NK-92 (cell line): ENCODE measurements around the gene KLF6.

Experiments
- DNase-seq: peaks from one replicate; lab custom pipeline; 2025; ENCODE audit not compliant: unreplicated experiment; lab: John Stamatoyannopoulos, UW

KLF6 gene

DNA sequence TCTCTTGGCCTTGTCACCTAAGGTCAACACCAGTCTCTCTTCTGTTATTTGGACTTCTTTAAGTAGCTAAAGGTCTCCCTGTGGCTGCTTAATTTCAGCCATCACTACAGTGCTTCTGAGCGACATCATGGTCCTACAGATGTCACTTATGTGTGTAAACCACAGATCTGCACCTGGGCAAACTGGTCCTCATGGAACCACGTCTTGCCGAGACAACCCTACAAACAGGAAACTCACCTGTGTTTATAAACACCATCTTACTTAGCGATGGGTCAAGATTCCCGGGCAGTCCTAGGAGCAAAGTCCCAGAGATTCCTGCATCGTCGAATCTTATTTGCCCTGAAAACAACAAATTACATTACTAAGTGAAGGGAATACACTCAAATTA, 27.8 kb downstream of the KLF6 start:
- no peak for DNase-seq

DNA sequence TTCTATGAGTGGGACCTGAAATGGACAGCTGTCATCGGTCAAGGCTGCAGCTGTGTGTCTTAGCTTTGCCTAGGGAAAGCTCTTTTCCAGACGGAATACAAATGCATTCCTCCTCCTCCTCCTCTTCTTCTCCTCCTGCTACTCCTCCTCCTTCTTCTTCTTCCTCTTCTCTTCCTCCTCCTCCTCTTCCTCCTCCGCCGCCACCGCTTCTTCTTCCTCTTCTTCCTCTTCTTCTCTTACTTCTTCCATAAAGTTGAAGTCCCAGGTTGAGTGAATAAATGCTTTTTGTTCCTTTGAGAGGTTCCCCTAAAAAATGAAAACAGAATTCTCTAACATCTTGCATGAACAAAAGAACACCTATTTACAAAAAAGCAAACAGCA, 28.7 kb downstream of the KLF6 start:
- no peak for DNase-seq

DNA sequence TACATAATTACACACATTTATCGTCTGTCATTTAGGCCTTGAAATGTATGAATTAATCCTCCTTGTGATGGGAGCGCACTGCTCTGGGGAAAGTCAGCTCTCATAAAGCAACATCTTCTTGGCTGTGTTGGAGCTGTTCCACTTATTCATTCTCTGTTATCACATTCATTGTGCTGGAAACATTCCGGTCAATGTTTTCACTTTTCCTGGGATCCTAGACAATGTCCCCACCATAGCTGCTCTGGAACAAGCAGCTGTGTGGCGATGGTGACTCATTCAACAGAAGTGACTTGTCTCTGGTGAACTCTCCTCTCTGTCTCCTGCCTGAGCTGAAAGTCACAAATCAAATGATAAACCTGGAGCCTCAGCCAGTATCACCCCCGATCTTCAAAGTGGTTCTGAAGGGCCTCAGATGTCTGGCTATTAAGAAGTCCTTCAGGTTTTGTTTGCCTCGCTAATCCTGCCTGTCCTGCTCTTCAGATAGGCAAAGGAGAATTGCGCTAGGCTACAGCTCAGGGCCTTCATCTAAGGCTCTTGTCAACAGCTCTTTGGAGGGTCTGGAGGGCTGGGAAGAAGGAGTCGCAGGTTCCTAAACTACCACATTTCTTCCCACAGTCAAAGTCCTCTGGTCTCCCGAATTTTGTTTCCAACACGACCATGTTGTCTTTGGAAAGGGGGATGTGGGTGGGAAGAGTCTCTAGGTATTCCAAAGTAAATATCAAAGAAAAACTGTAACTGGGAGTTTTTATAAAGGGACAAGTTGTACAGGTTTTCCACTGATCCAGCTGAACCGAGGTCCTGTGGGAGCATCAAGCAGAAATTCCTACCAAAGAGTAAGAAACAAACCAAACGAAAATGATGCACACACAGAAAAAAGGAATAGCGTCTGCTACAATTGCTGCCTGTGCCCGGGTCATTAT, 29.3 kb downstream of the KLF6 start:
- DNase-seq, result no peak

- DNase-seq, result no peak
These were observed 30.1 kb downstream of the KLF6 start for GRCh38 chr10:3754727-3755439.

GRCh38 chr10:3750854-3751253, 34.2 kb downstream of the KLF6 start:
- no peak for DNase-seq

DNA sequence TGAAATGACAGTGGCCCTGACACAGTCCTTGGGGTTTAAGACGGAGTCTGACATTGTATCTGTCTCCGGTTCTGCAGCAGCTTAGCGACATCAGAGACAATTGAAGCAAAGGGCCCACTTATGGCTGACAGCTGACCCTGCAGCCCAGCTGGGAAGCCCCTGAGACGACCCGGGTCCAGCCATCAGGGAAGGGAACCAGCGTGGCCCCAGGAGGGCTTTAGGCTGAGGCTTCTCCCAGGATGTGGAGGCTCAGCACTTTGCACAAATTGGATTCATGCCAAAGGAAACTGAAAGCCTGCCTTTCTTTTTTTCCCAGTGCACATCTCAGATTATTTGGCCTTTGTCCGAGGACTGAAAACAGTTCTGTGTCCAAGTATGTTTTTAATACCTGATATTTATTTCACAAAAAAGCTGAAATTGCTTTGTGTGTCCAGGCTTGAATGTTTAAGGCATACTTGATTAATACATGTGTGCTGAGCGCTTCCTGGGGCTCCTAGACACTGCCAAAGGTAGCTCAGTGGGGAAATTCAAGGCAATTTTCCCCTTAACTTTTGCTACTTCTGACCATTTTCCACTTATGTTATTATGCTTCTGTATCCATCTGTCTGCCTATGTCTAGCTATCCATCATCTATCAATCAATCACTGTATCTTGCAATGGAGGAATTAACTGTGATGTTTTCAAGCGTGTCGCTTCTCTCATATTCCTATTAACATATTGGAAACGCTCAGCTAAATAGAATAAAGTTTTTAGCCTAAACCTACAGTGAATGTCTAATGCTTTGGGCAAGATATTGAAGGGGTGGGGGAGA, 34.8 kb downstream of the KLF6 start:
- DNase-seq, result no peak

DNA sequence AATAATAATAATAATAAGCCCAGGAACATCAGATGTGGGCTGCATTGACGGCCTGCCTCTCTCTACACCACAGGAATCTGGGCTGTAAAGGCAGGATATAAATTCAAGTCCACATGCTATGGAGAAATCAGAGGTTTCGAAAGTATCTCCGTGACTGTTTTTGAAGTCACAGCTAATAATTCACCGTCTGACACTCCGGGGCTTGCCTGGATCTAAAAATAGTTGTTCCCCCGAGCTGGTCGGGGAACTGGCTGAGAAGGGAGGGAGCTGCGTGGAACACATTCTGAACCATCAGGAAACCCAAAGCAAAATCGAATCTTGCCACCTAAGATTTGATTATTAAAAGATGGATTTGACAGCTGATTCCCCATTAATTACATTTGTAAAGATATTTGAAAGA, 35.4 kb downstream of the KLF6 start:
- DNase-seq, result no peak

DNA sequence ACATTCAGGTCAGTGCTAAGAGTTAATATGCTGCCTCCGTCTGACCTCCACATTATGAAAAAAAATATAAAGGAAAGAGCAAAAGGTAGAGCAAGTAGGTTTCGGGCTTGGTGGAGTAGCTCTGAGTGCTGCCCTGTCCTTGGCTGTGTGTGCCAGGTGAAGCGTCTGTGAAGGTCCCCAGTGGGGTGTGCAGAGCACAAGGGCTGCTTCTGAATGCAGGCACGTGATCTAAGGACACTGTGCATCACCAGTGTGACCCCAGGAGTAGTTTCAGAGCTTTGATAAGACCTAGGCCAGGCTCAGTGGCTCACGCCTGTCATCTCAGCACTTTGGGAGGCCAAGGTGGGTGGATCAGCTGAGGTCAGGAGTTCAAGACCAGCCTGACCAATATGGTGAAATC, 36.0 kb downstream of the KLF6 start:
- no peak for DNase-seq

GRCh38 chr10:3748484-3748883, 36.5 kb downstream of the KLF6 start:
- no peak for DNase-seq

DNA sequence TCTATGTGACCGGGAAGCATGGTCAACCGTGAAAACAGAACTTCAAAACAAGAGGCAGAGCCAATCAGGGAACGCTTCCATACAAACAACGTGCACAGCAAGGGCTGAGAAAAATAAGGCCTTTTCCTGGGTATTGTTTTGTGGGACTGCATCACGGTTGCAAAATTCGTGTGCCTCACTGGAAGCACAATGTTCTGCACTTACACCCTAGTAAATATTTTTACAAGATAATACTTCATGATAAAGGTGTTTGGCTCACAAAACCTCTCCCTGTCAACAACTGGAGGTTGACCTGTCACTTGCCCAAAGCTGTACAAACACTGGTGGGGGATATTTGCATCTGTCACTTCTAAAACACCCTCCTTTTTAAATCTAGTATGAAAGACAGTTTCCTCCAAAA, 37.0 kb downstream of the KLF6 start:
- no peak for DNase-seq

GRCh38 chr10:3747248-3747960, 37.6 kb downstream of the KLF6 start:
- DNase-seq, result no peak

GRCh38 chr10:3746634-3747033, 38.4 kb downstream of the KLF6 start:
- DNase-seq, result no peak

GRCh38 chr10:3745521-3745920, 39.5 kb downstream of the KLF6 start:
- no peak for DNase-seq

GRCh38 chr10:3741688-3742461, 43.1 kb downstream of the KLF6 start:
- no peak for DNase-seq

DNA sequence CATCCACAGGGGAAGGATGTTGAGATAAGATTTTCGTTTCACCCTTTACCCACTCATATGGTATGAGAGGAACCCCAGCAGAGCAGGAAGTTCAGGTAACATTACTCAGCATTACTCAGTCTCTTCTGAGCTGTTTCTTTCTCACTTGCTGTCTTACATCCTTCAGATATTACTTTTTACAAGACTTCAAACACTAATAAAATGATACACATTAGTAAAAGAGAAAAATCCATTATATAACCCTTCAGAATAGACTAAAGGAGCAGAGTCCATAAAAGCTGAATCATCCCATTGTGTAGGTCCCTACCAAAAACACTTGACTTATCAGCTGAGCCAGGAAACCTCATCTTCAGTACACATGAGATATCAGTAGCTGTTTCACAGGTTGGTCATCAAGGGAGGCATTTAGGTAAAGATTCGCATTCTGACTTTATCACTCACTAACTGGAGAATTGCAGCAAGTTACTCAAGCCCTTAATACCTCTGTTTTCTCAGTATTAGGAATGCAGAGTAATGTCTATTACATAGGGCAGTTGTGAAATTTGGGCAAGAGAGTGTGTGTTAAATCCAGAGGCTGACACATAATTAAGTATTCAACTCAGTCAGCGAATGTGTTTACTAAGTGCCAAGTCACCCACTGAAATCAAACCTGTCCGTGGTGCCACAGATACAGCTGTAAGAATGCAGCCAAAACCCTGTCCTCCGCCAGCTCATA, 44.7 kb downstream of the KLF6 start:
- DNase-seq, result no peak

- no peak for DNase-seq
These were observed 46.1 kb downstream of the KLF6 start for GRCh38 chr10:3738855-3739350.

- DNase-seq, result no peak
These were observed 47.1 kb downstream of the KLF6 start for GRCh38 chr10:3737864-3738263.

DNA sequence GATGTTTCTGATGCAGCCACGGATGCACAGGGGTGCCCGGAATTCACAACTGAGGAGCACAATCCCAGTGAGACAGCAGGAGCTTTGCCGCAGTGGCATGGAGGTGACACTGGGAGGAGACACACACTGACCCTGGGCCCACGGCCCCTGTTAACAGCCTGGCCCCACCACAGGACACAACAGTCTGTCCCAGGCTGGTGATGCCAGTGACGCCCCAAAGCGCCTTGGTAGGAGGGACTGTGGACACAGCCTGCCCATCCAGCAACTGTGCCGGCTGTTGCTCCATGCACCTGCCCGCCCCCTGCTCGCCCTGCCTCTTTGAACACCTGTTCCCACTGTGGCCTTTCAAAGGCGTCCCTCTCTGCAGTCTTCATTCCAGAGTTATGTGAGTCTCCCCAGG, 49.8 kb downstream of the KLF6 start:
- DNase-seq, result no peak

DNA sequence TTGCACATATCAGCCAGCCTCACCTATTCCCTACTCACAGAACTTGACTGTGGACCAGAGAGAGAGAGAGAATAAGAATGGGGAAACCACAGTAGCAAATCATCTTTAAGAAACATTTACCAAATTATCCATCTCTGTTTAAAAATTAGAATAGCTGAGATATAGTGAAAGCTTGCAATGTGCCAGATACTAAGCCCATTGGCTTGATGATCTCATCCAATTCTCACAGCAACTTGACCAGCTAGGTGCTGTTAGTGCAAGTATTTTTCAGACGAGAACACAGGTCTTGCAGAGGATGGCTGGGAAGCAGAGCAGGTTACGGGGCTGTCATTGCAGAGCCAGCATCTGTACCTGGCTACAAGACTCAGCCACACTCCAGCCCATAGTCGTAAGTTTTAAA, 50.9 kb downstream of the KLF6 start:
- DNase-seq, result no peak
